ENCODE results near the gene MTMR3.

GRCh38 chr22:29903371-29903770 lies 20.4 kb downstream of the MTMR3 start:
- TF ChIP-seq CTCF (IDR thresholded peaks at IDR 0.05) (no peak), POLR2A (IDR thresholded peaks at IDR 0.05) (no peak)

Measured in breast epithelium (tissue), 3 donors.